ENCODE measurements around the gene GAPT.

Gene GAPT

DNA sequence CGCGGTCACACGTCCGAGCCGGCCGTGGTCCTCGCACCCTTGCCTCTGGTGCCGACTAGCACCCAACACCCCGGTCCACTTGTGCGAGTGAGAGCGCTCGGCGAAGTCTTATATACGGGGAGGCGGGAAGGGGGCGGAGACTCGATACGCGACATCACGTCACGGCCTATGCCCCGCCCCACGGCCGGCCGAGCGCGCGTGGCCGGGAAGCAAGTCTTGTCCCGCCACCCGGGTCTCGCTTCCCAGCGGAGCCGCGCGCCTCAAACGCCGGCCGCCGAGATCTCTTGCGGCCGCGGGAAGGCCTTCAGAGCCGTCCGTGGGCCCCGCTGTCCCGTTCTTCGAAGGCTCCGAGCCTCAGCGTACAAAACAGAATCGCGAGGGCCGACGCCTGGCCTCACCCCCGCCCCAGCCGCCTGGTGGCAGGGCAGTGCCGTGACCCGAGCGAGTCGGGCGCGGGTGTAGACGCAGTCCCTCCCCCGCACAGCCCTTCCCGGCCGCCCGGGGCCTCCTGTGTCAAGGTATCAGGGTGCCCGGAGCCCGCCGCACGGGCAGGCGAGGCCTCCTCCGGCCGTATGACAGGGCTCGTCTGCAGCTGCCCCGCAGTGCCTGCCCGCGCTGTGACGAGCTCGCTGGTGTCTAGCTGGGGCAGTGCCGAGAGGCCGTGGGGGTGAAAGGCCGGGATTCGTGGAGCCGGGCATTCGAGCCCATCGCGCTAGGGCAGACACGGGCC lies 31.1 kb upstream of the GAPT start, which contains the start of gene PLK2 (continued):
- TF ChIP-seq, protein P1, sequence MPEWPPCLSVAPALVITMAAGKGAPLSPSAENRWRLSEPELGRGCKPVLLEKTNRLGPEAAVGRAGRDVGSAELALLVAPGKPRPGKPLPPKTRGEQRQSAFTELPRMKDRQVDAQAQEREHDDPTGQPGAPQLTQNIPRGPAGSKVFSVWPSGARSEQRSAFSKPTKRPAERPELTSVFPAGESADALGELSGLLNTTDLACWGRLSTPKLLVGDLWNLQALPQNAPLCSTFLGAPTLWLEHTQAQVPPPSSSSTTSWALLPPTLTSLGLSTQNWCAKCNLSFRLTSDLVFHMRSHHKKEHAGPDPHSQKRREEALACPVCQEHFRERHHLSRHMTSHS (tag by site-specific recombination; IDR thresholded peaks at IDR 0.05): no peak
- TF ChIP-seq, protein P2, sequence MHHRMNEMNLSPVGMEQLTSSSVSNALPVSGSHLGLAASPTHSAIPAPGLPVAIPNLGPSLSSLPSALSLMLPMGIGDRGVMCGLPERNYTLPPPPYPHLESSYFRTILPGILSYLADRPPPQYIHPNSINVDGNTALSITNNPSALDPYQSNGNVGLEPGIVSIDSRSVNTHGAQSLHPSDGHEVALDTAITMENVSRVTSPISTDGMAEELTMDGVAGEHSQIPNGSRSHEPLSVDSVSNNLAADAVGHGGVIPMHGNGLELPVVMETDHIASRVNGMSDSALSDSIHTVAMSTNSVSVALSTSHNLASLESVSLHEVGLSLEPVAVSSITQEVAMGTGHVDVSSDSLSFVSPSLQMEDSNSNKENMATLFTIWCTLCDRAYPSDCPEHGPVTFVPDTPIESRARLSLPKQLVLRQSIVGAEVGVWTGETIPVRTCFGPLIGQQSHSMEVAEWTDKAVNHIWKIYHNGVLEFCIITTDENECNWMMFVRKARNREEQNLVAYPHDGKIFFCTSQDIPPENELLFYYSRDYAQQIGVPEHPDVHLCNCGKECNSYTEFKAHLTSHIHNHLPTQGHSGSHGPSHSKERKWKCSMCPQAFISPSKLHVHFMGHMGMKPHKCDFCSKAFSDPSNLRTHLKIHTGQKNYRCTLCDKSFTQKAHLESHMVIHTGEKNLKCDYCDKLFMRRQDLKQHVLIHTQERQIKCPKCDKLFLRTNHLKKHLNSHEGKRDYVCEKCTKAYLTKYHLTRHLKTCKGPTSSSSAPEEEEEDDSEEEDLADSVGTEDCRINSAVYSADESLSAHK (tag by site-specific recombination; IDR thresholded peaks at IDR 0.05): no peak
- TF ChIP-seq SP2 (tag by site-specific recombination; IDR thresholded peaks at IDR 0.05) (peak; percentile 55), GLI2 (tag by site-specific recombination; IDR thresholded peaks at IDR 0.05; ENCODE audit: borderline replicate concordance, low read depth) (no peak), ZNF791 (tag by site-specific recombination; IDR thresholded peaks at IDR 0.05) (no peak), ZNF214 (tag by site-specific recombination; IDR thresholded peaks at IDR 0.05; ENCODE audit: borderline replicate concordance) (no peak), KLF9 (tag by site-specific recombination; IDR thresholded peaks at IDR 0.05; ENCODE audit: low read depth) (no peak), ZNF311 (tag by site-specific recombination; IDR thresholded peaks at IDR 0.05; ENCODE audit: borderline replicate concordance) (no peak), ZNF561 (tag by site-specific recombination; IDR thresholded peaks at IDR 0.05; ENCODE audit: borderline replicate concordance) (0 out of 2 replicates have a peak, but pooled peaks have one; percentile 60), ZNF416 (tag by site-specific recombination; IDR thresholded peaks at IDR 0.05) (no peak), ZNF747 (tag by site-specific recombination; IDR thresholded peaks at IDR 0.05) (no peak), ZNF175 (tag by site-specific recombination; IDR thresholded peaks at IDR 0.05) (no peak), KLF10 (tag by site-specific recombination; IDR thresholded peaks at IDR 0.05) (no peak), SALL2 (tag by site-specific recombination; IDR thresholded peaks at IDR 0.05; ENCODE audit: borderline replicate concordance) (no peak), ZNF169 (tag by site-specific recombination; IDR thresholded peaks at IDR 0.05) (no peak), RBAK (tag by site-specific recombination; IDR thresholded peaks at IDR 0.05) (no peak), ZNF664 (tag by site-specific recombination; IDR thresholded peaks at IDR 0.05) (no peak), OVOL3 (tag by site-specific recombination; IDR thresholded peaks at IDR 0.05) (no peak), KLF16 (tag by site-specific recombination; IDR thresholded peaks at IDR 0.05) (0 out of 2 replicates have a peak, but pooled peaks have one; percentile 21), ZNF394 (tag by site-specific recombination; IDR thresholded peaks at IDR 0.05; ENCODE audit: borderline replicate concordance) (peak; percentile 16; the same call in 1 of the 2 replicates), FEZF1 (tag by site-specific recombination; IDR thresholded peaks at IDR 0.05) (no peak), ZNF555 (tag by site-specific recombination; conservative IDR thresholded peaks at IDR 0.05) (no peak), ZNF10 (tag by site-specific recombination; IDR thresholded peaks at IDR 0.05) (no peak), ZNF76 (tag by site-specific recombination; IDR thresholded peaks at IDR 0.05; ENCODE audit: borderline replicate concordance, low read depth) (peak; percentile 13; the same call in 1 of the 2 replicates), ZNF600 (tag by site-specific recombination; IDR thresholded peaks at IDR 0.05) (peak; percentile 79)
- TF ChIP-seq, protein P3, sequence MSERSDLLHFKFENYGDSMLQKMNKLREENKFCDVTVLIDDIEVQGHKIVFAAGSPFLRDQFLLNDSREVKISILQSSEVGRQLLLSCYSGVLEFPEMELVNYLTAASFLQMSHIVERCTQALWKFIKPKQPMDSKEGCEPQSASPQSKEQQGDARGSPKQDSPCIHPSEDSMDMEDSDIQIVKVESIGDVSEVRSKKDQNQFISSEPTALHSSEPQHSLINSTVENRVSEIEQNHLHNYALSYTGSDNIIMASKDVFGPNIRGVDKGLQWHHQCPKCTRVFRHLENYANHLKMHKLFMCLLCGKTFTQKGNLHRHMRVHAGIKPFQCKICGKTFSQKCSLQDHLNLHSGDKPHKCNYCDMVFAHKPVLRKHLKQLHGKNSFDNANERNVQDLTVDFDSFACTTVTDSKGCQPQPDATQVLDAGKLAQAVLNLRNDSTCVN (tag by site-specific recombination; optimal IDR thresholded peaks at IDR 0.05): peak; percentile 95
- TF ChIP-seq, protein P4, sequence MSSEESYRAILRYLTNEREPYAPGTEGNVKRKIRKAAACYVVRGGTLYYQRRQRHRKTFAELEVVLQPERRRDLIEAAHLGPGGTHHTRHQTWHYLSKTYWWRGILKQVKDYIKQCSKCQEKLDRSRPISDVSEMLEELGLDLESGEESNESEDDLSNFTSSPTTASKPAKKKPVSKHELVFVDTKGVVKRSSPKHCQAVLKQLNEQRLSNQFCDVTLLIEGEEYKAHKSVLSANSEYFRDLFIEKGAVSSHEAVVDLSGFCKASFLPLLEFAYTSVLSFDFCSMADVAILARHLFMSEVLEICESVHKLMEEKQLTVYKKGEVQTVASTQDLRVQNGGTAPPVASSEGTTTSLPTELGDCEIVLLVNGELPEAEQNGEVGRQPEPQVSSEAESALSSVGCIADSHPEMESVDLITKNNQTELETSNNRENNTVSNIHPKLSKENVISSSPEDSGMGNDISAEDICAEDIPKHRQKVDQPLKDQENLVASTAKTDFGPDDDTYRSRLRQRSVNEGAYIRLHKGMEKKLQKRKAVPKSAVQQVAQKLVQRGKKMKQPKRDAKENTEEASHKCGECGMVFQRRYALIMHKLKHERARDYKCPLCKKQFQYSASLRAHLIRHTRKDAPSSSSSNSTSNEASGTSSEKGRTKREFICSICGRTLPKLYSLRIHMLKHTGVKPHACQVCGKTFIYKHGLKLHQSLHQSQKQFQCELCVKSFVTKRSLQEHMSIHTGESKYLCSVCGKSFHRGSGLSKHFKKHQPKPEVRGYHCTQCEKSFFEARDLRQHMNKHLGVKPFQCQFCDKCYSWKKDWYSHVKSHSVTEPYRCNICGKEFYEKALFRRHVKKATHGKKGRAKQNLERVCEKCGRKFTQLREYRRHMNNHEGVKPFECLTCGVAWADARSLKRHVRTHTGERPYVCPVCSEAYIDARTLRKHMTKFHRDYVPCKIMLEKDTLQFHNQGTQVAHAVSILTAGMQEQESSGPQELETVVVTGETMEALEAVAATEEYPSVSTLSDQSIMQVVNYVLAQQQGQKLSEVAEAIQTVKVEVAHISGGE (tag by site-specific recombination; conservative IDR thresholded peaks at IDR 0.05; ENCODE audit: low read depth): no peak
- TF ChIP-seq, protein P5, sequence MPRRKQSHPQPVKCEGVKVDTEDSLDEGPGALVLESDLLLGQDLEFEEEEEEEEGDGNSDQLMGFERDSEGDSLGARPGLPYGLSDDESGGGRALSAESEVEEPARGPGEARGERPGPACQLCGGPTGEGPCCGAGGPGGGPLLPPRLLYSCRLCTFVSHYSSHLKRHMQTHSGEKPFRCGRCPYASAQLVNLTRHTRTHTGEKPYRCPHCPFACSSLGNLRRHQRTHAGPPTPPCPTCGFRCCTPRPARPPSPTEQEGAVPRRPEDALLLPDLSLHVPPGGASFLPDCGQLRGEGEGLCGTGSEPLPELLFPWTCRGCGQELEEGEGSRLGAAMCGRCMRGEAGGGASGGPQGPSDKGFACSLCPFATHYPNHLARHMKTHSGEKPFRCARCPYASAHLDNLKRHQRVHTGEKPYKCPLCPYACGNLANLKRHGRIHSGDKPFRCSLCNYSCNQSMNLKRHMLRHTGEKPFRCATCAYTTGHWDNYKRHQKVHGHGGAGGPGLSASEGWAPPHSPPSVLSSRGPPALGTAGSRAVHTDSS (tag by site-specific recombination; IDR thresholded peaks at IDR 0.05): no peak

All from HEK293 (cell line).